ENCODE measurements around the gene IFITM2. TPM values are rescaled to one million over a fixed set of nuclear protein-coding genes. Genes with fewer than 3 reads are reported as not detected.

Gene IFITM2
- total and polyA plus RNA-seq, 2 of the 4 experiments (the other 2 are of a cell fraction), result 31.2 to 564 TPM

DNA sequence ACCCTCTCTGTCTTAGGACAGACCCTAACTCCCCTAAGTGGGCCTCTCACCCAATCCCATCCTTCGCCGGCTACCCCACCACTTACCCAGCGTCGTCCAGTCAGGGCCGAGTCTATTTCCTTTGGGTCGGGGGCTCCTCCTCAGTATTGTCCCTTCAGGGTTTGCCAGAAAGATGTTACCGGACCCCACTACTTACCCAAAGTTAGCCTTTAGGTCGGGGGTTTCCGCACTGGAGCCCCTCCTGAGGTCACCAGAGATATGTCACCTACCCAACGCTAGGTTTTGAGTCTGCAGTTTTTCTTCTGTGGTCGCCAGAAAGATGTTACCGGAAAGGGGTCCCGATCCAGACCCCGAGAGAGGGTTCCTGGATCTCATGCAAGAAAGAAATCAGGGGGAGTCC is 43.8 kb downstream of the IFITM2 start:
- Histone ChIP-seq H3K27me3 (ENCODE audit: control insufficient read depth, insufficient read depth, low read length) (no peaks in the 10 kb centered on the region; the same call in 1 of the 2 replicates), H2AK5ac (ENCODE audit: low read depth, low read length) (peak overlapping the region; percentile 20; the same call in 1 of the 2 replicates), H4K5ac (ENCODE audit: low read depth, low read length) (no peak overlapping the region), H3K4me2 (ENCODE audit: low read depth, low read length) (no peak overlapping the region), H3K18ac (ENCODE audit: low read depth, low read length) (no peak overlapping the region), H2BK15ac (ENCODE audit: low read depth, low read length) (no peak overlapping the region), H2BK120ac (ENCODE audit: low read depth, low read length) (no peak overlapping the region), H3K9me1 (ENCODE audit: insufficient read depth, low read length) (peaks cover 12% of the 10 kb centered on the region), H3K79me1 (ENCODE audit: low read depth in 1 of 2, low read length in 2 of 2) (peaks cover 0 to 10% of the 10 kb centered on the region in 2 experiments; a peak in 1 of 4 replicates), H3K4ac (ENCODE audit: low read depth, low read length) (no peak overlapping the region), H3K14ac (replicated peaks; ENCODE audit: low read depth, low read length) (no peak overlapping the region), H2BK5ac (ENCODE audit: low read depth, low read length, poor library complexity, severe bottlenecking) (no peak overlapping the region), H4K8ac (ENCODE audit: low read depth in 2 of 2, low read length in 2 of 2) (no peak overlapping the region), H4K91ac (ENCODE audit: insufficient read depth, low read depth, low read length) (no peak overlapping the region), H4K20me1 (ENCODE audit: insufficient read depth, low read length) (no peaks in the 10 kb centered on the region), H2AK9ac (replicated peaks; ENCODE audit: low read depth, low read length, poor library complexity) (no peak overlapping the region), H3K27ac (ENCODE audit: insufficient read depth, low read length) (no peak overlapping the region), H3K9me3 (ENCODE audit: control insufficient read depth, insufficient read depth, low read length) (no peaks in the 10 kb centered on the region), H3K4me3 (ENCODE audit: insufficient read depth, low read depth, low read length) (no peak overlapping the region), H2AFZ (replicated peaks; ENCODE audit: low read length, poor library complexity) (no peak overlapping the region), H3K36me3 (ENCODE audit: control insufficient read depth, insufficient read depth, low read length) (no peaks in the 10 kb centered on the region), H3K23ac (ENCODE audit: low read depth, low read length) (no peak overlapping the region), H2BK20ac (ENCODE audit: low read depth, low read length) (no peak overlapping the region), H3K4me1 (ENCODE audit: control insufficient read depth, insufficient read depth, low read length) (peaks cover 8% of the 10 kb centered on the region), H3K9ac (ENCODE audit: low read depth, low read length) (no peak overlapping the region), H3K56ac (ENCODE audit: extremely low read depth, insufficient read depth, low read length) (no peak overlapping the region)
- intact Hi-C loops (cut with micrococcal nuclease) (no loop called here), in situ Hi-C loops (cut with MboI; ENCODE audit: low sequenced_read_pairs) (loop anchor here (10.0 kb wide), 1 partner anchor 47 kb away; the partner anchor contains the start of gene IFITM2), dilution Hi-C loops (cut with HindIII; ENCODE audit: low sequenced_read_pairs, unreplicated experiment) (no loop called here)
- no peak for ATAC-seq (ENCODE audit: low read depth)
- TF ChIP-seq RCOR1 (IDR thresholded peaks at IDR 0.05; ENCODE audit: insufficient replicate concordance, low read length), result no peak
- TF ChIP-seq RFX5 (IDR thresholded peaks at IDR 0.05; ENCODE audit: low read depth, low read length), result no peak
- no peak for TF ChIP-seq FOS (IDR thresholded peaks at IDR 0.05; ENCODE audit: low read depth, low read length)
- TF ChIP-seq, protein P1, sequence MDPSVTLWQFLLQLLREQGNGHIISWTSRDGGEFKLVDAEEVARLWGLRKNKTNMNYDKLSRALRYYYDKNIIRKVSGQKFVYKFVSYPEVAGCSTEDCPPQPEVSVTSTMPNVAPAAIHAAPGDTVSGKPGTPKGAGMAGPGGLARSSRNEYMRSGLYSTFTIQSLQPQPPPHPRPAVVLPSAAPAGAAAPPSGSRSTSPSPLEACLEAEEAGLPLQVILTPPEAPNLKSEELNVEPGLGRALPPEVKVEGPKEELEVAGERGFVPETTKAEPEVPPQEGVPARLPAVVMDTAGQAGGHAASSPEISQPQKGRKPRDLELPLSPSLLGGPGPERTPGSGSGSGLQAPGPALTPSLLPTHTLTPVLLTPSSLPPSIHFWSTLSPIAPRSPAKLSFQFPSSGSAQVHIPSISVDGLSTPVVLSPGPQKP (IDR thresholded peaks at IDR 0.05; ENCODE audit: borderline replicate concordance, low read depth, low read length), result no peak
- no peak for TF ChIP-seq CHD1 (IDR thresholded peaks at IDR 0.05; ENCODE audit: low read depth, low read length)
- TF ChIP-seq MXI1 (IDR thresholded peaks at IDR 0.05; ENCODE audit: borderline replicate concordance, low read depth, low read length), result no peak
- TF ChIP-seq CEBPB (IDR thresholded peaks at IDR 0.05; ENCODE audit: low read depth, low read length), result no peak
- no peak for TF ChIP-seq MAZ (IDR thresholded peaks at IDR 0.05; ENCODE audit: borderline replicate concordance, low read depth, low read length)
- TF ChIP-seq NFE2L2 (IDR thresholded peaks at IDR 0.05; ENCODE audit: low read depth, low read length), result no peak
- TF ChIP-seq, protein P2, sequence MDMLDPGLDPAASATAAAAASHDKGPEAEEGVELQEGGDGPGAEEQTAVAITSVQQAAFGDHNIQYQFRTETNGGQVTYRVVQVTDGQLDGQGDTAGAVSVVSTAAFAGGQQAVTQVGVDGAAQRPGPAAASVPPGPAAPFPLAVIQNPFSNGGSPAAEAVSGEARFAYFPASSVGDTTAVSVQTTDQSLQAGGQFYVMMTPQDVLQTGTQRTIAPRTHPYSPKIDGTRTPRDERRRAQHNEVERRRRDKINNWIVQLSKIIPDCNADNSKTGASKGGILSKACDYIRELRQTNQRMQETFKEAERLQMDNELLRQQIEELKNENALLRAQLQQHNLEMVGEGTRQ (IDR thresholded peaks at IDR 0.05; ENCODE audit: low read depth, low read length), result no peak
- no peak for TF ChIP-seq POLR2A (IDR thresholded peaks at IDR 0.05; ENCODE audit: low read depth, low read length)
- no peak for TF ChIP-seq SMC3 (IDR thresholded peaks at IDR 0.05; ENCODE audit: low read depth, low read length)
- no peak for TF ChIP-seq RAD21 (IDR thresholded peaks at IDR 0.05; ENCODE audit: low read length)
- TF ChIP-seq, protein P3, sequence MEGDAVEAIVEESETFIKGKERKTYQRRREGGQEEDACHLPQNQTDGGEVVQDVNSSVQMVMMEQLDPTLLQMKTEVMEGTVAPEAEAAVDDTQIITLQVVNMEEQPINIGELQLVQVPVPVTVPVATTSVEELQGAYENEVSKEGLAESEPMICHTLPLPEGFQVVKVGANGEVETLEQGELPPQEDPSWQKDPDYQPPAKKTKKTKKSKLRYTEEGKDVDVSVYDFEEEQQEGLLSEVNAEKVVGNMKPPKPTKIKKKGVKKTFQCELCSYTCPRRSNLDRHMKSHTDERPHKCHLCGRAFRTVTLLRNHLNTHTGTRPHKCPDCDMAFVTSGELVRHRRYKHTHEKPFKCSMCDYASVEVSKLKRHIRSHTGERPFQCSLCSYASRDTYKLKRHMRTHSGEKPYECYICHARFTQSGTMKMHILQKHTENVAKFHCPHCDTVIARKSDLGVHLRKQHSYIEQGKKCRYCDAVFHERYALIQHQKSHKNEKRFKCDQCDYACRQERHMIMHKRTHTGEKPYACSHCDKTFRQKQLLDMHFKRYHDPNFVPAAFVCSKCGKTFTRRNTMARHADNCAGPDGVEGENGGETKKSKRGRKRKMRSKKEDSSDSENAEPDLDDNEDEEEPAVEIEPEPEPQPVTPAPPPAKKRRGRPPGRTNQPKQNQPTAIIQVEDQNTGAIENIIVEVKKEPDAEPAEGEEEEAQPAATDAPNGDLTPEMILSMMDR (conservative IDR thresholded peaks at IDR 0.05; ENCODE audit: low read depth, low read length), result no peak
- TF ChIP-seq BHLHE40 (IDR thresholded peaks at IDR 0.05; ENCODE audit: low read depth, low read length), result no peak
- WGBS, 2 experiments (ENCODE audit: extremely low coverage in 2 of 2, insufficient read length in 1 of 2), result 100% methylated on average over 4 of the region's 14 CpGs; no CpG with 5 or more reads in 1 of the 2 experiments
- ChIA-PET POLR2A (ENCODE audit: unreplicated experiment) (no interaction called here), CTCF (no interaction called here)
- BruUV-seq (replicated peaks), result no TSS peak
- no peak for DNase-seq

Measured in IMR-90 (cell line).